NCI-H187 treated with DMSO at 0.1 percent for 48 hours (cell line): ENCODE data around the gene CCDC83.
"Not testable (repeated sequence)": the region's sequence is repeated elsewhere in the genome, so short reads cannot be mapped to it uniquely, and the experiment has no call there.

Experiments
- DNase-seq: peaks from one replicate; lab custom pipeline; 2025; lab: John Stamatoyannopoulos, UW

CCDC83 gene

GRCh38 chr11:85889108-85889507, 33.9 kb downstream of the CCDC83 start:
- DNase-seq: no peak

GRCh38 chr11:85889676-85890579, 34.7 kb downstream of the CCDC83 start:
- DNase-seq: no peak

- DNase-seq: no peak
Measured at GRCh38 chr11:85893395-85893794, 38.2 kb downstream of the CCDC83 start.

GRCh38 chr11:85896876-85897275, 41.7 kb downstream of the CCDC83 start:
- DNase-seq: no peak

- DNase-seq: no peak
Measured at GRCh38 chr11:85898456-85898855, 43.3 kb downstream of the CCDC83 start.

GRCh38 chr11:85902353-85902752, 47.2 kb downstream of the CCDC83 start:
- no peak for DNase-seq

- no peak for DNase-seq
Measured at GRCh38 chr11:85903406-85903805, 48.2 kb downstream of the CCDC83 start.

- DNase-seq: no peak
Measured at GRCh38 chr11:85903811-85904210, 48.6 kb downstream of the CCDC83 start.

- no peak for DNase-seq
Measured at GRCh38 chr11:85912414-85912813, 57.2 kb downstream of the CCDC83 start.

- DNase-seq: no peak
Measured at GRCh38 chr11:85913513-85913912, 58.3 kb downstream of the CCDC83 start.

GRCh38 chr11:85914425-85914824, 59.2 kb downstream of the CCDC83 start:
- no peak for DNase-seq

GRCh38 chr11:85918910-85919794, 64.0 kb downstream of the CCDC83 start:
- no peak for DNase-seq

- DNase-seq: no peak
Measured at GRCh38 chr11:85922367-85922766, 67.2 kb downstream of the CCDC83 start.

GRCh38 chr11:85923455-85923854, 68.3 kb downstream of the CCDC83 start:
- DNase-seq: no peak

GRCh38 chr11:85926653-85927214, 71.6 kb downstream of the CCDC83 start:
- DNase-seq: not testable (repeated sequence)

GRCh38 chr11:85930879-85931366, 75.7 kb downstream of the CCDC83 start:
- no peak for DNase-seq

- no peak for DNase-seq
Measured at GRCh38 chr11:85934596-85935169, 79.5 kb downstream of the CCDC83 start.

- no peak for DNase-seq
Measured at GRCh38 chr11:85935751-85936150, 80.6 kb downstream of the CCDC83 start.

- DNase-seq: no peak
Measured at GRCh38 chr11:85937835-85938234, 82.7 kb downstream of the CCDC83 start.

GRCh38 chr11:85939099-85940015, 84.2 kb downstream of the CCDC83 start:
- DNase-seq: no peak
